ENCODE data around the gene PRM2.
"Not testable (repeated sequence)": the region's sequence is repeated elsewhere in the genome, so short reads cannot be mapped to it uniquely, and the experiment has no call there.

PRM2 gene

DNA sequence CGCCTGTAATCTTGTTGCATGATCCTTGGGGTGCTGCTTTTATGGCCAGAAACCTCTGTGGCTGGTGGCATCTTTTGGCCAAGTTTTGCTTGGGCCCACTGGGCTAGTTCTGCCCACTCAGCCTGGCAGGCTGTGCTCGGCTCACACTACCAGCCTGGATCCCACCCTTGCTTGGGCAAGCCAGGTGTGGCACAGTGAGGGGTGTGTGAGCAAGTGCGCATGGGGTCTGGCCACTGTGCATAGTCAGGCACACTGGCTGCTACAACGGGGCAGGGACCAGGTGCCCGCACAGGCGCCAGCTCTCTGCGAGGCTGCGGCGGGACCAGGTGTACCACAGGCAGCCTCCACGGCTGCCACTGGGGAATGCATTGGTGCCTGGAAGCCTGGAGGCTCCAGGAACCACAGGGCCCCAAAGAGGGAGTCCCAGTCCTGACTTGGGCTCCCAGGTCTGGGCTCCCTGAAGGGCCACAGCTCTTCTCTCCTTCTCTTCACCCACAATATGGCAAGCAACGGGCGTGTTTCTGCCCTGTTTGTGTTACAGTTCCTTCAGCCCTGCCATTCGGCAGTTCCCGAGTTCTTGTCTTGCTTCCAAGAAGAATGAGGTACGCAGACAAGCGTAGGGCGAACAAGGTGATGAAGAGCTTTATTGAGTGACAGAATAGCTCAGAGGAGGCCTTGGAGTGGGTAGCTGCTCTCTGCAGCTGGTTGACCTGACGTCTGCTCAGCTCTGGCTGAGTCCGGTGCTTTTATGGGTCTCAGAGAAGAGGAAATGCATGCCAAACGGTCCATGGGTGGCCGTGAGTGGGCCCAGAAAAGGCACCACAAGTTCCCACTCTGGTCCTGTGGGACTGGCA is 31.6 kb upstream of the PRM2 start:
- no peak for DNase-seq (ENCODE audit: low spot score)

- DNase-seq (ENCODE audit: low spot score), result no peak
Observed at GRCh38 chr16:11306997-11307638, 30.8 kb upstream of the PRM2 start.

DNA sequence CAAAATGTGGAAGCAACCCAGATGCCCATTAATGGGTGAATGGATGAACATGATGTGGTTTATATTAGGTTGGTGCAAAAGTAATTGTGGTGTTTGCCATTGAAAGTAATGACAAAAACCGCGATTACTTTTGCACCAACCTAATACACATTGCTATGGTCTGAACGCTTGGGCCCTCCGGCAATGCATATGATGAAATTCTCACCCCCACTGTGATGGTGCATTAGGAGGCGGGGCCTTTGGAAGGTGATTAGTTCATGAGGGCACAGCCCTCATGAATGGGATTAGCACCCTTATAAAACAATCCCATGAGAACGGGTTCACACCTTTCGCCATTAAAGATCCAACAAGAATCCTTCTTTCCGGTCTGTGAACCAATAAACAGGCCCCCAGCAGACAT is 30.1 kb upstream of the PRM2 start:
- DNase-seq (ENCODE audit: low spot score), result no peak

DNA sequence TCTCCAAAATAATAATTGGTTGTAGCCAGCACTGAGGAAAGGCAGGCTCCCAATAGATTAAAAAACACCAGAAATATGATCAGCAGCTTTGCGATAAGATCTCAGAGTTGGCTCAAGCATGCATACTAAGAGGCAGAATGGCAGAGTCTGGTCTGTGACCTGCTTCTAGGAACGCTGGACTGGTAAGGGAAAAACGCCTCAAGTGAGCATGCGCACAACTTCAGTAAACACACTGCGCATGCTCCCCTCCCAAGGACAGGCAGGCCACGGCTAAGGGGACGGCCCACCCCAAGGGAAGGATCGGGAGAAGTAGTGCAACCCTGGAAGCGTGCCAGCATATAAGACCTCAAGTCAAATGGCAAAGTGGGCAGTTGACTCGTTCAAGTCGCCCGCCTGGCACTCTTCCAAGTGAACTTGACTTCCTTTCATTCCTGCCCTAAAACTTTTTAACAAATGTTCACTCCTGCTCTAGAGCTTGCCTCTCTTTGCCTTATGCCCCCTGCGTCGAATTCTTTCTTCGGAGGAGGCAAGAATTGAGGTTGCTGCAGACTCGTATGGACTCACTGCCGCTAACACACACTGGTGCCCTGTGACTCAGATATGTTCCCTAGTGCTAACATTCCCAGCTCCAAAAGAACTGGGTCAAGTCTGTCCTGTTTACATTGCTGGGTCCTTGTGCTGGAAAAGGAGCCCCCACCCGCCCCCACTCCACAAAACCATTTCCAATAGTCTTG is 27.3 kb upstream of the PRM2 start:
- no peak for DNase-seq (ENCODE audit: low spot score)

GRCh38 chr16:11302977-11303376 is 26.7 kb upstream of the PRM2 start:
- DNase-seq (ENCODE audit: low spot score), result no peak

GRCh38 chr16:11301645-11302501 is 25.6 kb upstream of the PRM2 start:
- no peak for DNase-seq (ENCODE audit: low spot score)

GRCh38 chr16:11300560-11300892 is 24.2 kb upstream of the PRM2 start:
- no peak for DNase-seq (ENCODE audit: low spot score)

GRCh38 chr16:11299865-11300559 is 23.7 kb upstream of the PRM2 start:
- no peak for DNase-seq (ENCODE audit: low spot score)

- not testable (repeated sequence) for DNase-seq (ENCODE audit: low spot score)
Observed at GRCh38 chr16:11298950-11299547, 22.8 kb upstream of the PRM2 start.

GRCh38 chr16:11298143-11298900 is 22.0 kb upstream of the PRM2 start:
- no peak for DNase-seq (ENCODE audit: low spot score)

DNA sequence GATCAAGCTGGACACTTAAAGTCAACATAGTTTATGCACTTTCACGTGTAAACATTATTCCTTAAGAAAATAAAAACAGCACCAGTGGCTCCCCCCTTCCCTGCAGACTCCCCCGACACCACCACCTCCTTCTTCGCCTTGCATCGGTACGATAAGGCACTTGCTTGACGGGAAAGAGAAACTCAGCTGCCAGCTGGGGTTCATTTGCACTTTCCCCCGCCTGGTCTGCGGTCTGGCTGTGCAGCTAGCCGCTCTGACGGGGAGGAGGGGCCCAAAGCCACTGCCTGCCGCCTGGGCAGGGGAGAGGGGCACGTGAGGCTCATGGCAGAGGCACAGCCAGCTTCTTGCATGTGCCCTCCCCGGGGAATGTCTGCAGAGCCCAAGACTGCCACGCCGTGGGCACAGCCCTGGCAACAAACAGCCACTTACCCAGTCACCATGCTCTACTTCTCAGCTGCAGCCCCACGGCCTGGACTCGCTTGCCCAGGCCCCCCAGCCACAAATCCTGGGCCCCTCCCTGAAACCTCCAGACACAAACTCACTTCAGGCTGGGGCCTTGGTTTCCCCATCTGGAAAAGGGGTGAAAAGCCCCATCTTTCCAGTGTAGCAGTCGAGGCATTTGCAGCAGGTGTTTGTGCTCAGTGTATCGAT is 21.3 kb upstream of the PRM2 start:
- peak; percentile 40 for DNase-seq (ENCODE audit: low spot score)

GRCh38 chr16:11296706-11297491 is 20.6 kb upstream of the PRM2 start:
- no peak for DNase-seq (ENCODE audit: low spot score)

DNA sequence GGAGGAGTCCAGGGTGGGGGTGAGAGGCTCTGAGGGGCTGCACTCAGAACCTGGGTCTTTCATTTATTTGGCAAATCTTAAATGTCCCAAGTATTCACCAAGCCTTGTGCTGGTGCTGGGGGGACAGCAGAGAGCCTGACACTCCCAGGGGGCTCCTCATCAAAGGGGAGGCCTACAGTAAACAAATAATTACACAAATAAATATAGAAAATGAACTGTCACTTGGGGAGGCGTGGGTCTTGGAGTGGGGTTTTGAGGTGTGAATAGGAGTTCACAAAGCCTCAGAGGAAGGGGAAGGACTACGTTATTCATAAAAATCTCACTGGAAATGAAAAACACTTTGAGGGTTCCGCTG is 20.0 kb upstream of the PRM2 start:
- no peak for DNase-seq (ENCODE audit: low spot score)

DNA sequence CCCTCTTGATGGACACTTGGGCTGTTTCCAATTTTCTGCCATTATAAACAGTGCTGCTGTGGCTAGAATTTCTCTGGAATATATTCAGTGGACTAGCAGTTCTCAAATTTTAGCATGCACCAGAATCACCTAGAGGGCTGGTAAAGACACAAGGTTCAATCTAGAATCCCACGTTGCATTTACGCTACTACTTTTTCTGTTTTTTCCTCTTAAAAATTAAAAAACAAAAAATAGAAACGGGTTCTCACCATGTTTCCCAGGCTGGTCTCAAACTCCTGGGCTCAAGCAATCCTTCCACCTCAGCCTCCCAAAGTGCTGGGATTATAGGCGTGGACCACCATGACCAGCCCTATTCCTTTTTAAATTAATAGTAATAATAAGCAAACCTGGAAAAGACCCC is 19.4 kb upstream of the PRM2 start:
- DNase-seq (ENCODE audit: low spot score), result no peak

DNA sequence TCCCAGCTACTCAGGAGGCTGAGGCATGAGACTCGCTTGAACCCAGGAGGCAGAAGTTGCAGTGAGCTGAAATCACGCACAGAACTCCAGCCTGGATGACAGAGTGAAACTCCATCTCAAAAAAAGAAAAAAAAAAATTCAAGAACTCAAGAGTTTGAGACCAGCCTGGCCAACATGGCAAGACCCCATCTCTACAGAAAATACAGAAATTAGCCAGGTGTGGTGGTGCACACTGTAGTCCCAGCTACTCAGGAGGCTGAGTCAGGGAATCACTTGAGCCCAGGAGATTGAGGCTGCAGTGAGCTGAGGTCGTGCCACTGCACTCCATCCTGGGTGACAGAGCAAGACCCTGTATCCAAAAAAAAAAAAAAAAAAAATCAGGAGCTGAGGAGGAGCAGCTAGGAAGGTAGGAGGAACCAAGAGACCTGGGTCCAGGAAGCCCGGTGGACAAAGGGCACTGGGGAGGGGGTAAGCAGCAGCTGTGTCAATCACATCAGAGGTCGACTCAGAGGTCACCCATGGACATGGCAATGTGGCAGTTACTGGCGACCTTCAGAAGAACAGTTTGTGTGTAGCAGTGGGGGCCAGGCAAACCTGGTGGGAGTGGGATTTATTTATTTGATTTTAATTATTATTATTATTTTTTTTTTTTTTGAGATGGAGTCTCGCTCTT is 15.9 kb upstream of the PRM2 start:
- no peak for DNase-seq (ENCODE audit: low spot score)

DNA sequence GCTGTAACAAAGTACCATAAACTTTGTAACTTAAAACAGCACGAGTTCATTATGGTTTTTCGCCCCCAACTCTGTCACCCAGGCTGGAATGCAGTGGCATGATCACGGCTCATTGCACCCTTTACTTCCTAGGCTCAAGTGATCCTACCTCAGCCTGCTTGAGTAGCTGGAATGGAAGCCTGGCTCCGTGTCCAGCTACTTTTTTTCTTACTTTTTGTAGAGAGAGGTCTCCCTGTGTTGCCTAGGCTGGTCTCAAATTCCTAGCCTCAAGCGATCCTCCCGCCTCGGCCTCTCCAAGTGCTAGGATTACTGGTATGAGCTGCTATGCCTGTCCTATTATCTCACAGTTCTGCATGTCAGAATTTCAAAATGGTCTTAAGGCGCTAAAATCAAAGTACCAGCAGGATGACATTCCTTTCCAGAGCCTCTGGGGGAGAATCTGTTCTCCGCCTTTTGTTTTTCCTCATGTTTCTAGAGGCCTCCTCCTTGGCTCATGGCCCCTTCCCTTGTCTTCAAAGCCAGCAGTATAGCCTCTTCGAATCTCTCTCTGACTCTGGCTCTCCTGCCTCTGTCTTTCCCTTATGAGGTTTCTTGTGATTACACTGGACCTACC is 14.9 kb upstream of the PRM2 start:
- no peak for DNase-seq (ENCODE audit: low spot score)

- no peak for DNase-seq (ENCODE audit: low spot score)
Observed at GRCh38 chr16:11290102-11290893, 14.0 kb upstream of the PRM2 start.

Measured in hematopoietic multipotent progenitor cell treated with erythropoietin and hydrocortisone succinate and interleukin-3 and kit ligand, for 15 days (in vitro differentiated cells).